ENCODE data around the gene PABPN1L. TPM values are rescaled to one million over a fixed set of nuclear protein-coding genes. Genes with fewer than 3 reads are reported as not detected.

PABPN1L gene
- total RNA-seq, 2 experiments from 2014 or later, result not detected

DNA sequence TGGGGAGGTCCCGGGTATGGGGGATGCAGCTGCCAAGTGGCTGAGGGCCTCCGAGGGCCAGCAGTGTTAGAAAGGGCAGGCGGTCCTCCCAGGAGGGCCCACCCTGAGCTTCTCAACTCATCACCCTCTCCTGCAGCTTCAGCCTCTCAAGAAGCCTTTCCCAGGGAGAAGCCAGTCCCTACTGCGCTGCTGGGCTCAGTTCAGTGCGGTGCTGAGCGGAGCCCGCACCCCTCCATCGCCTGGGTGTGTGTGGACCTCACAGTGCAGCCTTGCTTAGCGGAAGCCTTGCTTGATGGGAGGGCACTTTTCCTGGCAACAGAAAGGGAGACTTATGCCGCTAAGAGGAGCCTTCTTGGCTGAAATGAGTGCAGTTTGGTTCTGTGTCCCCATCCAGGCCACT, 51.2 kb downstream of the PABPN1L start:
- CTCF ChIA-PET, result interaction anchor here (0.9 to 2.2 kb wide), 3 partner anchors 15 to 43 kb away, joined by 3 to 12 read pairs (median 3); no protein-coding TSS in a partner anchor

DNA sequence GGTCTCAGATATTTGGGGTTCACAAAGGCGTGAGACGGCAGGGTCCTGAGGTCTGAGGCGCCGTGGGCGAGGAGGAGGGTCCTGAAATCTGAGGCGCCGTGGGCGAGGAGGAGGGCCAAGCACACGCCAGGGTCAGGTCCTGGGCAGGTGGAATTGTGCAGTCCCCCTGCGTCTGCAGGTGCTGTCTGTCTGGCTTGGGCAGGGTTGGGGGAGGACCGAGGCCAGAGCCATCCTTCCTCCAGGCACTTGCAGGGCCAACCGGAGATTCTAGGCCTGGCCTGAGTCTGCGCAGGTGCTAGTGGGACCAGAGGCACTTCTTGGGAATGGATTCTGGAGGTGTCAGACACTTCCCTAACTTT, 52.3 kb downstream of the PABPN1L start:
- ChIA-PET CTCF (interaction anchor here (0.8 to 5.5 kb wide), 3 partner anchors 44 to 402 kb away, joined by 3 to 42 read pairs (median 12); partner anchors contain the start of genes GALNS and TRAPPC2L), POLR2A (no interaction called here)
- Mint-ChIP-seq H3K36me3 (ENCODE audit: low read depth) (peaks cover 12% of the 10 kb centered on the region), H3K27ac (no peak overlapping the region), H3K4me3 (no peak overlapping the region), H3K4me1 (ENCODE audit: low read depth) (peaks cover 24% of the 10 kb centered on the region), H3K27me3 (ENCODE audit: low read depth) (no peaks in the 10 kb centered on the region), H3K9me3 (ENCODE audit: insufficient read depth) (no peaks in the 10 kb centered on the region)
- no peak for ATAC-seq
- DNase-seq, result no peak

More for the DNA sequence above, 51.2 kb downstream of the PABPN1L start:
- POLR2A ChIA-PET, result no interaction called here
- Mint-ChIP-seq H3K4me1 (ENCODE audit: low read depth) (peaks cover 14% of the 10 kb centered on the region), H3K36me3 (ENCODE audit: low read depth) (peaks cover 2% of the 10 kb centered on the region), H3K27ac (no peak overlapping the region), H3K4me3 (no peak overlapping the region), H3K9me3 (ENCODE audit: insufficient read depth) (no peaks in the 10 kb centered on the region), H3K27me3 (ENCODE audit: low read depth) (no peaks in the 10 kb centered on the region)
- DNase-seq (no peak), ATAC-seq (no peak)

Other genes with a start within 250 kb of the PABPN1L start
- gene IL17C, start 228.1 kb downstream of the PABPN1L start, total RNA-seq, result under 1 TPM in 1 of 2 experiments, not detected in 1; 0.37 TPM
- gene CYBA, start 215.6 kb downstream of the PABPN1L start, total RNA-seq, result 100 to 1,000 TPM; 568 to 599 TPM
- 10 to 100 TPM; 86.0 to 96.1 TPM for gene MVD, start 203.6 kb downstream of the PABPN1L start, total RNA-seq
- 10 to 100 TPM; 13.4 to 14.3 TPM for gene SNAI3, start 180.2 kb downstream of the PABPN1L start, total RNA-seq
- gene RNF166, start 160.3 kb downstream of the PABPN1L start, total RNA-seq, result 100 to 1,000 TPM; 144 to 166 TPM
- 10 to 100 TPM; 27.5 to 29.2 TPM for gene CTU2, start 160.2 kb downstream of the PABPN1L start, total RNA-seq
- gene PIEZO1, start 81.4 kb downstream of the PABPN1L start, total RNA-seq, result 100 to 1,000 TPM; 226 to 230 TPM
- 100 to 1,000 TPM; 126 to 132 TPM for gene CDT1, start 62.9 kb downstream of the PABPN1L start, total RNA-seq
- 100 to 1,000 TPM; 140 to 141 TPM for gene APRT, start 54.7 kb downstream of the PABPN1L start, total RNA-seq
- gene GALNS, start 9.7 kb downstream of the PABPN1L start, total RNA-seq, result 10 to 100 TPM; 31.1 to 33.3 TPM
- 10 to 100 TPM; 61.2 to 65.3 TPM for gene TRAPPC2L, start 9.5 kb downstream of the PABPN1L start, total RNA-seq
- gene CBFA2T3, start 110.5 kb upstream of the PABPN1L start, total RNA-seq, result not detected
- 10 to 100 TPM; 38.6 to 45.1 TPM for gene ACSF3, start 227.2 kb upstream of the PABPN1L start, total RNA-seq

Data from activated CD8-positive, alpha-beta T cell treated with anti-CD3 and anti-CD28 coated beads, Interleukin-2, amount 10 ng/mL, durations not matched to agents 7 days and 5 days (primary cell).